ENCODE data around the gene RAB5IF. TPM values are rescaled to one million over a fixed set of nuclear protein-coding genes. Genes with fewer than 3 reads are reported as not detected.

RAB5IF gene
- total and polyA plus RNA-seq, 2 of the 13 experiments (the other 11 are each of a cell fraction or from before 2014, with no cell fraction given), result 261 to 305 TPM

GRCh38 chr20:36607586-36608387 is 2.2 kb downstream of the RAB5IF start (continued):
- TF ChIP-seq KDM2A (CRISPR knock-in tag; IDR thresholded peaks at IDR 0.05; ENCODE audit: borderline replicate concordance, low read depth) (no peak; the same call in 1 of the 2 replicates), HDAC6 (IDR thresholded peaks at IDR 0.05; ENCODE audit: low read depth, low read length) (no peak), CBX2 (IDR thresholded peaks at IDR 0.05; ENCODE audit: low read depth, low read length) (no peak), CBX2 (CRISPR knock-in tag; IDR thresholded peaks at IDR 0.05; ENCODE audit: low read depth) (no peak), RBFOX2 (IDR thresholded peaks at IDR 0.05; ENCODE audit: low read depth, low read length) (0 out of 2 replicates have a peak, but pooled peaks have one; percentile 6), SMC3 (IDR thresholded peaks at IDR 0.05; ENCODE audit: low read length) (peak; percentile 25; the same call in 1 of the 2 replicates), NBN (conservative IDR thresholded peaks at IDR 0.05) (no peak), PRPF4 (IDR thresholded peaks at IDR 0.05; ENCODE audit: low read depth, low read length, poor library complexity, severe bottlenecking) (no peak), IRF1 (CRISPR knock-in tag; IDR thresholded peaks at IDR 0.05; ENCODE audit: low read depth) (no peak), ZNF331 (CRISPR knock-in tag; IDR thresholded peaks at IDR 0.05) (peak; percentile 85), JUND (CRISPR knock-in tag; IDR thresholded peaks at IDR 0.05) (peak; percentile 87)
- TF ChIP-seq, protein P1, sequence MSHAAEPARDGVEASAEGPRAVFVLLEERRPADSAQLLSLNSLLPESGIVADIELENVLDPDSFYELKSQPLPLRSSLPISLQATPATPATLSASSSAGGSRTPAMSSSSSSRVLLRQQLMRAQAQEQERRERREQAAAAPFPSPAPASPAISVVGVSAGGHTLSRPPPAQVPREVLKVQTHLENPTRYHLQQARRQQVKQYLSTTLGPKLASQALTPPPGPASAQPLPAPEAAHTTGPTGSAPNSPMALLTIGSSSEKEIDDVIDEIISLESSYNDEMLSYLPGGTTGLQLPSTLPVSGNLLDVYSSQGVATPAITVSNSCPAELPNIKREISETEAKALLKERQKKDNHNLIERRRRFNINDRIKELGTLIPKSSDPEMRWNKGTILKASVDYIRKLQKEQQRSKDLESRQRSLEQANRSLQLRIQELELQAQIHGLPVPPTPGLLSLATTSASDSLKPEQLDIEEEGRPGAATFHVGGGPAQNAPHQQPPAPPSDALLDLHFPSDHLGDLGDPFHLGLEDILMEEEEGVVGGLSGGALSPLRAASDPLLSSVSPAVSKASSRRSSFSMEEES (CRISPR knock-in tag; IDR thresholded peaks at IDR 0.05), result peak; percentile 42; the same call in 1 of the 2 replicates
- TF ChIP-seq, protein P2, sequence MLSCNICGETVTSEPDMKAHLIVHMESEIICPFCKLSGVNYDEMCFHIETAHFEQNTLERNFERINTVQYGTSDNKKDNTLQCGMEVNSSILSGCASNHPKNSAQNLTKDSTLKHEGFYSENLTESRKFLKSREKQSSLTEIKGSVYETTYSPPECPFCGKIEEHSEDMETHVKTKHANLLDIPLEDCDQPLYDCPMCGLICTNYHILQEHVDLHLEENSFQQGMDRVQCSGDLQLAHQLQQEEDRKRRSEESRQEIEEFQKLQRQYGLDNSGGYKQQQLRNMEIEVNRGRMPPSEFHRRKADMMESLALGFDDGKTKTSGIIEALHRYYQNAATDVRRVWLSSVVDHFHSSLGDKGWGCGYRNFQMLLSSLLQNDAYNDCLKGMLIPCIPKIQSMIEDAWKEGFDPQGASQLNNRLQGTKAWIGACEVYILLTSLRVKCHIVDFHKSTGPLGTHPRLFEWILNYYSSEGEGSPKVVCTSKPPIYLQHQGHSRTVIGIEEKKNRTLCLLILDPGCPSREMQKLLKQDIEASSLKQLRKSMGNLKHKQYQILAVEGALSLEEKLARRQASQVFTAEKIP (CRISPR knock-in tag; IDR thresholded peaks at IDR 0.05; ENCODE audit: borderline replicate concordance), result no peak
- TF ChIP-seq, protein P3, sequence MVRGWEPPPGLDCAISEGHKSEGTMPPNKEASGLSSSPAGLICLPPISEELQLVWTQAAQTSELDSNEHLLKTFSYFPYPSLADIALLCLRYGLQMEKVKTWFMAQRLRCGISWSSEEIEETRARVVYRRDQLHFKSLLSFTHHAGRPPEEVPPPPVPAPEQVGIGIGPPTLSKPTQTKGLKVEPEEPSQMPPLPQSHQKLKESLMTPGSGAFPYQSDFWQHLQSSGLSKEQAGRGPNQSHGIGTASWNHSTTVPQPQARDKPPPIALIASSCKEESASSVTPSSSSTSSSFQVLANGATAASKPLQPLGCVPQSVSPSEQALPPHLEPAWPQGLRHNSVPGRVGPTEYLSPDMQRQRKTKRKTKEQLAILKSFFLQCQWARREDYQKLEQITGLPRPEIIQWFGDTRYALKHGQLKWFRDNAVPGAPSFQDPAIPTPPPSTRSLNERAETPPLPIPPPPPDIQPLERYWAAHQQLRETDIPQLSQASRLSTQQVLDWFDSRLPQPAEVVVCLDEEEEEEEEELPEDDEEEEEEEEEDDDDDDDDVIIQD (CRISPR knock-in tag; IDR thresholded peaks at IDR 0.05; ENCODE audit: low read depth), result 0 out of 2 replicates have a peak, but pooled peaks have one; percentile 30
- TF ChIP-seq, protein P4, sequence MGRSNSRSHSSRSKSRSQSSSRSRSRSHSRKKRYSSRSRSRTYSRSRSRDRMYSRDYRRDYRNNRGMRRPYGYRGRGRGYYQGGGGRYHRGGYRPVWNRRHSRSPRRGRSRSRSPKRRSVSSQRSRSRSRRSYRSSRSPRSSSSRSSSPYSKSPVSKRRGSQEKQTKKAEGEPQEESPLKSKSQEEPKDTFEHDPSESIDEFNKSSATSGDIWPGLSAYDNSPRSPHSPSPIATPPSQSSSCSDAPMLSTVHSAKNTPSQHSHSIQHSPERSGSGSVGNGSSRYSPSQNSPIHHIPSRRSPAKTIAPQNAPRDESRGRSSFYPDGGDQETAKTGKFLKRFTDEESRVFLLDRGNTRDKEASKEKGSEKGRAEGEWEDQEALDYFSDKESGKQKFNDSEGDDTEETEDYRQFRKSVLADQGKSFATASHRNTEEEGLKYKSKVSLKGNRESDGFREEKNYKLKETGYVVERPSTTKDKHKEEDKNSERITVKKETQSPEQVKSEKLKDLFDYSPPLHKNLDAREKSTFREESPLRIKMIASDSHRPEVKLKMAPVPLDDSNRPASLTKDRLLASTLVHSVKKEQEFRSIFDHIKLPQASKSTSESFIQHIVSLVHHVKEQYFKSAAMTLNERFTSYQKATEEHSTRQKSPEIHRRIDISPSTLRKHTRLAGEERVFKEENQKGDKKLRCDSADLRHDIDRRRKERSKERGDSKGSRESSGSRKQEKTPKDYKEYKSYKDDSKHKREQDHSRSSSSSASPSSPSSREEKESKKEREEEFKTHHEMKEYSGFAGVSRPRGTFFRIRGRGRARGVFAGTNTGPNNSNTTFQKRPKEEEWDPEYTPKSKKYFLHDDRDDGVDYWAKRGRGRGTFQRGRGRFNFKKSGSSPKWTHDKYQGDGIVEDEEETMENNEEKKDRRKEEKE (IDR thresholded peaks at IDR 0.05), result no peak
- TF ChIP-seq, protein P5, sequence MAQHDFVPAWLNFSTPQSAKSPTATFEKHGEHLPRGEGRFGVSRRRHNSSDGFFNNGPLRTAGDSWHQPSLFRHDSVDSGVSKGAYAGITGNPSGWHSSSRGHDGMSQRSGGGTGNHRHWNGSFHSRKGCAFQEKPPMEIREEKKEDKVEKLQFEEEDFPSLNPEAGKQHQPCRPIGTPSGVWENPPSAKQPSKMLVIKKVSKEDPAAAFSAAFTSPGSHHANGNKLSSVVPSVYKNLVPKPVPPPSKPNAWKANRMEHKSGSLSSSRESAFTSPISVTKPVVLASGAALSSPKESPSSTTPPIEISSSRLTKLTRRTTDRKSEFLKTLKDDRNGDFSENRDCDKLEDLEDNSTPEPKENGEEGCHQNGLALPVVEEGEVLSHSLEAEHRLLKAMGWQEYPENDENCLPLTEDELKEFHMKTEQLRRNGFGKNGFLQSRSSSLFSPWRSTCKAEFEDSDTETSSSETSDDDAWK (CRISPR knock-in tag; IDR thresholded peaks at IDR 0.05), result no peak

Data from HepG2 (cell line).